SK-N-SH treated with all-trans-retinoic acid at 6 μM for 48 hours (cell line): ENCODE measurements around the gene PPY.

Experiments
- ARNTL ChIP-seq: fragments of 450-650 bp; formaldehyde crosslinking; IDR thresholded peaks from 2 replicates; pipeline ENCODE4 v1.5.0; 2020; ENCODE audit warnings: low read depth, mild to moderate bottlenecking, moderate library complexity, borderline replicate concordance
- PPARA ChIP-seq: fragments of 250-450 bp; sonication (Bioruptor Pico); IDR thresholded peaks from 2 replicates; pipeline ENCODE4 v1.5.0; 2020; ENCODE audit warnings: mild to moderate bottlenecking, borderline replicate concordance
- TCF4 ChIP-seq: fragments of 250-450 bp; sonication (Bioruptor Pico); IDR thresholded peaks from 2 replicates; pipeline ENCODE4 v1.8.0; 2021; ENCODE audit warnings: mild to moderate bottlenecking, moderate library complexity, borderline replicate concordance
- ZNF565 ChIP-seq: fragments of 450-650 bp; formaldehyde crosslinking; conservative IDR thresholded peaks from 2 replicates; pipeline ENCODE4 v1.5.0; 2020; ENCODE audit warnings: low read depth, mild to moderate bottlenecking, moderate library complexity
- TF ChIP-seq, protein P1 (sequence below): fragments of 250-450 bp; sonication (Bioruptor Pico); IDR thresholded peaks from 2 replicates; pipeline ENCODE4 v1.8.0; 2020; ENCODE audit warnings: mild to moderate bottlenecking, moderate library complexity, borderline replicate concordance
- TF ChIP-seq, protein P2 (sequence below): fragments of 250-450 bp; sonication (Bioruptor Pico); IDR thresholded peaks from 2 replicates; pipeline ENCODE4 v1.5.1; 2020; ENCODE audit warnings: low read depth, mild to moderate bottlenecking, moderate library complexity

DNA sequence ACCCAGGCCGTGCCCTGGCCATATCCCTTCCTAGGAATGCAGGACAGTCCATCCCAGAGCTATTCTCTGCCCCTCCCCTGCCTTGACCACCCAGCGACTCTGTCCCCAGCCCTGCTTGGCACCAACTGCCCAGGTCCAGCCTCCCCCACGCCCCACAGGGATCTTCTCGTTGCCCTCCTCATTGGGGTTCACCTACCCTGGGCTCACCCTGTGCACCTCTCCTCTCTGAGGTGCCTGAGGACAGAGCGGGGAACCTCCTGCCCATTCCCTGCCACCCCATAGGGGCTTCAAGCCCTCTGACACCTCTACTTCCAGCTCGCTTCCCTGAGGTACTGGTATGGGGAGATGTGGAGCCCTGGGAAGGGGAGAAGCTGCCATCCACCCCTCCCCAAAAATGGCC, 28.7 kb downstream of the PPY start:
- TF ChIP-seq PPARA (CRISPR knock-in tag) (no peak), TCF4 (no peak), ARNTL (CRISPR knock-in tag) (no peak), ZNF565 (CRISPR knock-in tag) (no peak)
- TF ChIP-seq, protein P1, sequence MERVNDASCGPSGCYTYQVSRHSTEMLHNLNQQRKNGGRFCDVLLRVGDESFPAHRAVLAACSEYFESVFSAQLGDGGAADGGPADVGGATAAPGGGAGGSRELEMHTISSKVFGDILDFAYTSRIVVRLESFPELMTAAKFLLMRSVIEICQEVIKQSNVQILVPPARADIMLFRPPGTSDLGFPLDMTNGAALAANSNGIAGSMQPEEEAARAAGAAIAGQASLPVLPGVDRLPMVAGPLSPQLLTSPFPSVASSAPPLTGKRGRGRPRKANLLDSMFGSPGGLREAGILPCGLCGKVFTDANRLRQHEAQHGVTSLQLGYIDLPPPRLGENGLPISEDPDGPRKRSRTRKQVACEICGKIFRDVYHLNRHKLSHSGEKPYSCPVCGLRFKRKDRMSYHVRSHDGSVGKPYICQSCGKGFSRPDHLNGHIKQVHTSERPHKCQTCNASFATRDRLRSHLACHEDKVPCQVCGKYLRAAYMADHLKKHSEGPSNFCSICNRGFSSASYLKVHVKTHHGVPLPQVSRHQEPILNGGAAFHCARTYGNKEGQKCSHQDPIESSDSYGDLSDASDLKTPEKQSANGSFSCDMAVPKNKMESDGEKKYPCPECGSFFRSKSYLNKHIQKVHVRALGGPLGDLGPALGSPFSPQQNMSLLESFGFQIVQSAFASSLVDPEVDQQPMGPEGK = no peak
- TF ChIP-seq, protein P2, sequence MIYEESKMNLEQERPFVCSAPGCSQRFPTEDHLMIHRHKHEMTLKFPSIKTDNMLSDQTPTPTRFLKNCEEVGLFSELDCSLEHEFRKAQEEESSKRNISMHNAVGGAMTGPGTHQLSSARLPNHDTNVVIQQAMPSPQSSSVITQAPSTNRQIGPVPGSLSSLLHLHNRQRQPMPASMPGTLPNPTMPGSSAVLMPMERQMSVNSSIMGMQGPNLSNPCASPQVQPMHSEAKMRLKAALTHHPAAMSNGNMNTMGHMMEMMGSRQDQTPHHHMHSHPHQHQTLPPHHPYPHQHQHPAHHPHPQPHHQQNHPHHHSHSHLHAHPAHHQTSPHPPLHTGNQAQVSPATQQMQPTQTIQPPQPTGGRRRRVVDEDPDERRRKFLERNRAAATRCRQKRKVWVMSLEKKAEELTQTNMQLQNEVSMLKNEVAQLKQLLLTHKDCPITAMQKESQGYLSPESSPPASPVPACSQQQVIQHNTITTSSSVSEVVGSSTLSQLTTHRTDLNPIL = no peak
